NCI-H128 (cell line): ENCODE measurements around the gene CASKIN2.
"Not testable (repeated sequence)": the region's sequence is repeated elsewhere in the genome, so short reads cannot be mapped to it uniquely, and the experiment has no call there.

Experiments
- DNase-seq: peaks from one replicate; lab custom pipeline; 2025; ENCODE audit not compliant: unreplicated experiment; lab: John Stamatoyannopoulos, UW

CASKIN2 gene

DNA sequence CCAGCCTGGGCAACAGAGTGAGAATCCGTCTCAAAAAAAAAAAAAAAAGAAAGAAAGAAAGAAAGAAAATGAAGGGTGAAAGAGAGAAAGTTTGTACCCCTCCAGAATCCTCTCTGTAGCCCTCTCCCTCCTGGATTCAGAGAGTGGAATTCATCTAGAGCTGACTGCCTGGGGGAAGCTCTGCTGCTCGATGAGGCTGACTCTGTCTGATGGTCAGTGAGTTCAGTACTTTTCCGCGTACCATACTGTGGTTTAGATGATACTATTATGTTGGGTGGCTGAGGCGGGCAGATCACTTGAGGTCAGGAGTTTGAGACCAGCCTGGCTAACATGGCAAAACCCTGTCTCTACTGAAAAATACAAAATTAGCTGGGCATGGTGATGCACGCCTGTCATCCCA is 44.1 kb downstream of the CASKIN2 start:
- no peak for DNase-seq

- DNase-seq, result no peak
Observed at GRCh38 chr17:75468779-75469373, 46.5 kb downstream of the CASKIN2 start.

DNA sequence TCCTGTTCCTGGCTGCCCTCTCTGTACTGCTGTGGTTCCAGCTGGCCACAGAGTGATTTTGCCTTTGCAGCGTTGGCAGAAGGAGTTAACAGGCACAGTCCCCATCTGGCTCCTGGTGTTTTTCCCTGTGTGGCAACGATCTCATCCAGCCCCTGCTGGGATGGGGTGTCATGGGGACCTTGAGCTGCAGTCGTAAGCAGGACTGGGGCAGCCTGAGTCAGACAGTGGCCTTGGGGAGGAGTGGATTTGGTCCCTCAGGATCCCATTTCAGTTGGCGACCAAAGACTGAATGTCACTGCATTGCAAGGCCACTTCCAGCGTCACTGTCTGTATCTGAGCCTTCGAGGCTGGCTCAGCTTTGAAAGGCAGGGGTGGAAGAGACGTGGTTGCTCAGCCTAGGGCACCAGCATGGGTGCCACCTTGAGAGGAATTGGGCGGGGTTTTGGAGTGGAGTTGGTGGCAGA is 47.0 kb downstream of the CASKIN2 start:
- DNase-seq, result no peak

DNA sequence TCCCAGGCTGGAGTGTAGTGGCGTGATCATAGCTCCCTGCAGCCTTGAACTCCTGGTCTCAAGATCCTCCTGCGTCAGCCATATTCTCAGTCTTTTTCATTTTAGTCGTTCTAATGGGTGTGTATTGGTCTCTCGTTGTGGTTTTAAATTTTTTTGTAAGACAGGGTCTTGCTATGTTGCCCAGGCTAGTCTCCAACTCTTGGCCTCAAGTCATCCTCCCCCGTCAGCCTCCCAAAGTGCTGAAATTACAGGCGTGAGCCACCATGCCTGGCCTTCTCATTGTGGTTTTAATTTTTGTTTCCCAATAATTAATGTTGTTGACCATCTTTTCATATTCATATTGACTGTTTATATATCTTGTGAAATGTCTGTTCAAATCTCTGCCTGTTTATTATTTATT is 50.3 kb downstream of the CASKIN2 start:
- DNase-seq, result no peak

DNA sequence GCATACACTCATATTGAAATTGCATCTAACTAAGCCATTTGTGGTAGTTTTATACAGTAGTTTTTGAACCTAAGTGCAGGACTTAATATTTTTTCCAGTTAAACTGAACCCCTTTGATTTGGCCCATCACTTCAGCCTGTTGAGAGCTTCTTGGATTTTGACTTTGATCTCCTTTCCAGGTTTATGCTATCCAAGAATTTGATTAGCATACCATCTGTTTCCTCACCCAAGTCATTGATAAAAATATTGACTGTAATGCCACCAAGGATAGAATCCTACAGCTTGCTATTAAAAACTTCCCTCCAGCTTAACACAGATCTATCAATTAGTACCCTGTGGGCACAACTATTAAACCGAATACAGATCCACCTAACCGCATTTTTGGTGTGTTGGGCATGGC is 51.7 kb downstream of the CASKIN2 start:
- no peak for DNase-seq

GRCh38 chr17:75460295-75460694 is 55.0 kb downstream of the CASKIN2 start:
- no peak for DNase-seq

DNA sequence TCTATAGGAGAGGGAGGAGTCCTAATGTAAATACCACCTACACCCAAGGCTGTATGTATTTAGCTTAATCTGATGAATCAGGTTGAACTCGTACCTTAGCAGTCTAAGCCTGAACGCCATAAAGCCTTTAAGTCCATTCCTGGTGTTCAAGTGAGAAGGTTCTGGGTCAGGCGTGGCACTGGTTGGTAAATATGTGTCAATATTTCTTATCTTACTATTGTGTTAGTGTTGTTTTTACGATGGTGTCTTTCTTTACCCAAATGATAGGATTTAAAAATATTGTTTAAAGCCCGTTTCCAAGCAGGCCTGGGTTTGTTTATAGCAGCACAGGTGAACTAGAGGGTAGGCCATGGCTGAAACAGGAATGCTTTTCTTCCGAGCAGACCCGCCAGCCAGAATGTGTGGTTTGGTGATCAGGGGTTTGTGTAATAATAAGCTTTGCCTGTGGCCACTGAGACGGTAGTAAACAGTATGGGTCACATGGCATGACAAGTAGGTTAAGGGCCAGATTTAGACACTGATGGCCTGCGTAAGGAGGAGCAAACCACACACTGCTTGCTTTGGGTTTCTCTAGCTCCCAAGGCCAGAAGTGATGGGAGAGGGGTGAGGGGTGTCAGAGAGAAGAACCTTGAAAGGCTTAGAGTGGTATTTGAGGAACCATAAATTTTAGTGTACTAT is 55.6 kb downstream of the CASKIN2 start:
- no peak for DNase-seq

DNA sequence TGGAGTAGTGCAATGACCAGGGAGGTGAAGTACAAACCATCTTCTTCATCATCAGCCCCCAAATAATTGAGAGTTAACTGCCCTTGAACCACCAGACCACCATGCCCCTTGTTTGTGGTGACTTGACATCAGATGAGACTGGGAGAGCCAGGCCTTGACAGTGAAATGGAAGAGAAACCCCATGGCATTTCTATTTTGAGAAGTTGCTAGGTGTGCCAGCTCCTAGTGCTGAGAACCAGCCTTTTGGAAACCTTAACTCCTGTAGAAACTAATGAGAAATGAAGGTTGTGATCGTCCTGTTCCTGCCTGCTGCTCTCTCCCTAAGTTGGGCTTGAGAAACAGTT is 56.1 kb downstream of the CASKIN2 start:
- no peak for DNase-seq

GRCh38 chr17:75457047-75457654 is 58.2 kb downstream of the CASKIN2 start:
- DNase-seq, result peak; percentile 3

- peak; percentile 94 for DNase-seq
Observed at GRCh38 chr17:75456417-75457046, 58.8 kb downstream of the CASKIN2 start, which contains the start of gene TMEM94. Gene TMEM94 (plus strand): TSS chr17:75456635. CDS start chr17:75471906, 15,271 bp downstream.

GRCh38 chr17:75456039-75456416 is 59.3 kb downstream of the CASKIN2 start:
- no peak for DNase-seq

- DNase-seq, result not testable (repeated sequence)
Observed at GRCh38 chr17:75454672-75455071, 60.7 kb downstream of the CASKIN2 start.

DNA sequence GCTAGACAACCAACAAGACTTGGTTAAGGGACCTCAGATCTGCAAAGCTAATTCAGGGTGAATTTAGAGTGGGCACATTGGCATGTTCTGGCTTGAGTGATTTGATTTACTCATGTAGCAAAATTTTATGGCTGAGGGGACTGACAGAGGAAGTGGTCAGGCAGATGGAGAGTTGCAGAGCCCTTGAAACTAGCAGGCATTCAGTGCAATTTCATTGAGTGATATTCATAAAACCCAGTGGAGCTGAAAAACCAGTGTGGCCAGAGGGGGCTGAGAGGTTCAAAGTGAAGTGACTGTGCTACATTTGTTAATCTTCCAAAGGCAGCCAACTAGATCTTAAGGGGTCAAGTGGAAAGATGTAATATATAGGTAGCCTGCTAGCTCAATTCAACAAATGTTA is 61.1 kb downstream of the CASKIN2 start:
- DNase-seq, result no peak

DNA sequence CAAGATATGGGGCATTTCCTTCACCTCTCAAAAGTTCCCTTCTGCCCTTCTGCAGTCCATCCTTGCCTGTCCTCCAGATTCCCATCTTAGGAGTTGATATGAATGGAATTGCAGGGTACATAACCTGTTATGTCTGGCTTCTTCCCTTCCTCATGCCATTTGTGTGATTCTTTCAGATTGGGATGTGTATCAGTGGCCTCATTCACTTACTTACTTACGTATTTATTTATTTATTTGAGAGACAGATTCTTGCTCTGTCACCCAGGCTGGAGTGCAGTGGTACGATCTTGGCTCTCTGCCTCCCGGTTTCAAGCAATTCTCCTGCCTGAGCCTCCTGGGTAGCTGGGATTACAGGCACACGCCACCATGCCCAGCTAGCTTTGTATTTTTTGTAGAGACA is 65.1 kb downstream of the CASKIN2 start:
- no peak for DNase-seq
